Tibial artery (tissue), 4 donors: ENCODE data around the gene PAOX.

Source experiments
- DNase-seq, 2 donors: peaks; one replicate each; pipeline ENCODE4 v3.0.0-alpha.2; 2019
- H3K27ac ChIP-seq, 2 donors: fragments of 200-600 bp; sonication (generic) in 1 of 2; 1 replicate in 1 of 2; 2 replicates in 1 of 2; pipeline ENCODE4 v1.5.1; 2018 to 2019; ENCODE audit warnings: mild to moderate bottlenecking in 1 of 2
- H3K27me3 ChIP-seq, 2 donors: fragments of 200-600 bp; sonication (generic) in 1 of 2; one replicate each; pipeline versions ENCODE4 v1.5.1 to v1.6.0; 2016 to 2019
- H3K36me3 ChIP-seq, 3 donors: fragments of 200-600 bp; sonication (generic) in 2 of 3; one replicate each; pipeline ENCODE4 v1.5.1; 2016 to 2019; ENCODE audit warnings: mild to moderate bottlenecking in 2 of 3
- H3K4me1 ChIP-seq, 4 donors: fragments of 200-600 bp; sonication (generic) in 2 of 4; 1 replicate in 3 of 4; 2 replicates in 1 of 4; pipeline ENCODE4 v1.5.1; 2016 to 2019
- H3K4me3 ChIP-seq, 2 donors: fragments of 200-600 bp; sonication (generic) in 1 of 2; 1 replicate in 1 of 2; 2 replicates in 1 of 2; pipeline ENCODE4 v1.5.1; 2018 to 2019; ENCODE audit warnings: mild to moderate bottlenecking in 2 of 2
- H3K9me3 ChIP-seq, 3 donors: fragments of 200-600 bp; sonication (generic) in 1 of 3; one replicate each; pipeline ENCODE4 v1.5.1; 2016 to 2019
- CTCF ChIP-seq, 2 experiments: fragments of 200-600 bp in 1 of 2; fragments of 450-650 bp in 1 of 2; IDR thresholded peaks; one replicate each; pipeline ENCODE4 v1.5.1; 2017 to 2019; ENCODE audit warnings: antibody characterized with exemption in 2 of 2, mild to moderate bottlenecking in 1 of 2, moderate library complexity in 1 of 2
- intact Hi-C: fragments of 100-400 bp; cut with DNase I; formaldehyde crosslinking; loops from one replicate; pipeline ENCODE4 v1.15.0; 2023; ENCODE audit warnings: low total_unique reads

PAOX gene

GRCh38 chr10:133388973-133389818 lies 10.1 kb downstream of the PAOX start:
- Histone ChIP-seq H3K27ac (no peak overlapping the region), H3K4me1 (peaks cover 0 to 6% (median 3%) of the 10 kb centered on the region in 4 donors), H3K27me3 (no peaks in the 10 kb centered on the region), H3K36me3 (peaks cover under 1 to 48% (median 17%) of the 10 kb centered on the region in 3 donors), H3K4me3 (no peak overlapping the region), H3K9me3 (no peaks in the 10 kb centered on the region)
- peak in 1 of 2 donors; percentile 48 for DNase-seq
- intact Hi-C loops, result no loop called here
- no peak for TF ChIP-seq CTCF (IDR thresholded peaks at IDR 0.05)

GRCh38 chr10:133390597-133391248 lies 11.7 kb downstream of the PAOX start:
- no peaks in the 10 kb centered on the region for H3K27me3 ChIP-seq
- peaks cover 0 to 34% (median 11%) of the 10 kb centered on the region in 3 donors for H3K36me3 ChIP-seq
- TF ChIP-seq CTCF (IDR thresholded peaks at IDR 0.05), result no peak
- peak in 1 of 2 donors; percentile 48 for DNase-seq
- H3K4me1 ChIP-seq, result peaks cover 4 to 16% (median 11%) of the 10 kb centered on the region in 4 donors
- H3K27ac ChIP-seq, result no peak overlapping the region
- H3K4me3 ChIP-seq, result no peak overlapping the region
- no peaks in the 10 kb centered on the region for H3K9me3 ChIP-seq
- intact Hi-C loops, result no loop called here

DNA sequence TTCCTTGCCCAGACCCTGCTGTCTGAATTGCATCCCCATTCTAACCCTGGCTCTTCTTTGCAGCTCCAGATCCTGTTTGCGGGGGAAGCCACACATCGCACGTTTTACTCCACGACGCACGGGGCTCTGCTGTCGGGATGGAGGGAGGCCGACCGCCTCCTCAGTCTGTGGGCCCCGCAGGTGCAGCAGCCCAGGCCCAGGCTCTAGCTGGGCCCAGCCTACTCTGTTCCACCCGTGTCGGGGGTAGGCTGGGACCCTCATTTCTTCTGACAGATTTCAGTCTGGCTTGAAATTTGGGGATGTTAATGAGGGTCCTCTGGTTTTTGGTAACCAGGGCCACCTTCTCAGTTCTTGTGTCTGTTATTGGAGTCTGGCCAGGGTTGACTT lies 12.2 kb downstream of the PAOX start:
- Histone ChIP-seq H3K27ac (no peak overlapping the region), H3K36me3 (peaks cover 0 to 39% (median 16%) of the 10 kb centered on the region in 3 donors), H3K4me3 (no peak overlapping the region), H3K4me1 (peaks cover 4 to 16% (median 11%) of the 10 kb centered on the region in 4 donors), H3K9me3 (no peaks in the 10 kb centered on the region), H3K27me3 (no peaks in the 10 kb centered on the region)
- no peak for TF ChIP-seq CTCF (IDR thresholded peaks at IDR 0.05)
- intact Hi-C loops, result no loop called here
- peak in 1 of 2 donors; percentile 19 for DNase-seq

- Histone ChIP-seq H3K27ac (no peak overlapping the region), H3K9me3 (no peaks in the 10 kb centered on the region), H3K4me3 (no peak overlapping the region), H3K27me3 (no peaks in the 10 kb centered on the region), H3K4me1 (peaks cover 4 to 16% (median 11%) of the 10 kb centered on the region in 4 donors), H3K36me3 (peaks cover 0 to 46% (median 23%) of the 10 kb centered on the region in 3 donors)
- intact Hi-C loops, result no loop called here
- TF ChIP-seq CTCF (IDR thresholded peaks at IDR 0.05), result no peak
- DNase-seq, result peak in 1 of 2 donors; percentile 57
Measured at GRCh38 chr10:133391761-133392518, 12.9 kb downstream of the PAOX start.

GRCh38 chr10:133393401-133394063 lies 14.5 kb downstream of the PAOX start:
- H3K36me3 ChIP-seq, result peaks cover 2 to 58% (median 25%) of the 10 kb centered on the region in 3 donors
- no peaks in the 10 kb centered on the region for H3K9me3 ChIP-seq
- peak overlapping the region; percentile 81 to 95 for H3K4me3 ChIP-seq
- TF ChIP-seq CTCF (IDR thresholded peaks at IDR 0.05), result no peak
- H3K27ac ChIP-seq, result peak overlapping the region; percentile 75 to 90
- DNase-seq, result peak in 1 of 2 donors; percentile 54
- H3K4me1 ChIP-seq, result peaks cover 4 to 16% (median 11%) of the 10 kb centered on the region in 4 donors
- intact Hi-C loops, result no loop called here
- H3K27me3 ChIP-seq, result no peaks in the 10 kb centered on the region
